ENCODE data around the gene ZNF750.

ZNF750 gene

GRCh38 chr17:82871776-82872561 is 32.1 kb upstream of the ZNF750 start:
- TF ChIP-seq CTCF (IDR thresholded peaks at IDR 0.05; ENCODE audit: low read length, missing control alignments) = no peak
- no peak for DNase-seq (ENCODE audit: low read depth)
- no peak overlapping the region for H3K4me3 ChIP-seq (replicated peaks; ENCODE audit: low read depth, low read length)

- no peak for DNase-seq (ENCODE audit: low read depth)
Measured at GRCh38 chr17:82871056-82871775, 31.4 kb upstream of the ZNF750 start.

GRCh38 chr17:82870541-82870940 is 30.7 kb upstream of the ZNF750 start:
- no peak for TF ChIP-seq CTCF (IDR thresholded peaks at IDR 0.05; ENCODE audit: low read length, missing control alignments)
- no peak for DNase-seq (ENCODE audit: low read depth)
- no peak overlapping the region for H3K4me3 ChIP-seq (replicated peaks; ENCODE audit: low read depth, low read length)

More at GRCh38 chr17:82871056-82871775, 31.4 kb upstream of the ZNF750 start:
- no peak overlapping the region for H3K4me3 ChIP-seq (replicated peaks; ENCODE audit: low read depth, low read length)
- TF ChIP-seq CTCF (IDR thresholded peaks at IDR 0.05; ENCODE audit: low read length, missing control alignments) = no peak

GRCh38 chr17:82870091-82870491 is 30.3 kb upstream of the ZNF750 start:
- no peak for TF ChIP-seq CTCF (IDR thresholded peaks at IDR 0.05; ENCODE audit: low read length, missing control alignments)

GRCh38 chr17:82869536-82869935 is 29.7 kb upstream of the ZNF750 start:
- TF ChIP-seq CTCF (IDR thresholded peaks at IDR 0.05; ENCODE audit: low read length, missing control alignments) = no peak
- H3K4me3 ChIP-seq (replicated peaks; ENCODE audit: low read depth, low read length) = no peak overlapping the region
- DNase-seq (ENCODE audit: low read depth) = no peak

More at GRCh38 chr17:82870091-82870491, 30.3 kb upstream of the ZNF750 start:
- no peak overlapping the region for H3K4me3 ChIP-seq (replicated peaks; ENCODE audit: low read depth, low read length)
- no peak for DNase-seq (ENCODE audit: low read depth)

GRCh38 chr17:82868715-82869131 is 28.9 kb upstream of the ZNF750 start:
- no peak for TF ChIP-seq CTCF (IDR thresholded peaks at IDR 0.05; ENCODE audit: low read length, missing control alignments)
- DNase-seq (ENCODE audit: low read depth) = no peak
- H3K4me3 ChIP-seq (replicated peaks; ENCODE audit: low read depth, low read length) = no peak overlapping the region

All from fibroblast of pulmonary artery (primary cell).